K562 (cell line): ENCODE data around the gene VDAC1. TPM values are rescaled to one million over a fixed set of nuclear protein-coding genes. Genes with fewer than 3 reads are reported as not detected.

Experiments
- ASH1L ChIP-seq: fragments of 450-650 bp; IDR thresholded peaks from 2 replicates; pipeline ENCODE4 v1.6.1; 2018; ENCODE audit warnings: borderline replicate concordance, mild to moderate bottlenecking, low read depth; ENCODE audit not compliant: partially characterized antibody
- CHCHD3 ChIP-seq: fragments of 250-450 bp; sonication (Bioruptor Pico); IDR thresholded peaks from 2 replicates; pipeline ENCODE4 v2.1.2; 2022; ENCODE audit warnings: mild to moderate bottlenecking
- DDX20 ChIP-seq: fragments of 450-650 bp; IDR thresholded peaks from 2 replicates; pipeline ENCODE4 v1.6.1; 2016; ENCODE audit warnings: missing genetic modification characterization, low read depth, mild to moderate bottlenecking, missing compliant biosample characterization, moderate library complexity
- FOXJ3 ChIP-seq: sonication (generic); formaldehyde crosslinking; IDR thresholded peaks from 2 replicates; pipeline ENCODE4 v1.4.0; 2020; ENCODE audit warnings: mild to moderate bottlenecking, missing genetic modification reagents
- HDAC2 ChIP-seq: fragments of 450-650 bp; IDR thresholded peaks from 2 replicates; pipeline ENCODE4 v1.6.1; 2016; ENCODE audit warnings: mild to moderate bottlenecking
- HIVEP1 ChIP-seq: fragments of 250-450 bp; sonication (Bioruptor Pico); IDR thresholded peaks from 2 replicates; pipeline ENCODE4 v1.4.0; 2020; ENCODE audit warnings: mild to moderate bottlenecking
- KDM2B ChIP-seq: fragments of 250-450 bp; sonication (Bioruptor Pico); IDR thresholded peaks from 2 replicates; pipeline ENCODE4 v1.8.0; 2021; ENCODE audit warnings: mild to moderate bottlenecking, moderate library complexity
- KLF1 ChIP-seq: fragments of 450-650 bp; IDR thresholded peaks from 2 replicates; pipeline ENCODE4 v1.6.1; 2016; ENCODE audit warnings: missing genetic modification characterization, missing compliant biosample characterization
- MTA1 ChIP-seq: fragments of 450-650 bp; IDR thresholded peaks from 2 replicates; pipeline ENCODE4 v1.6.1; 2017; ENCODE audit warnings: borderline replicate concordance
- NCOA6 ChIP-seq: fragments of 450-650 bp; IDR thresholded peaks from 2 replicates; pipeline ENCODE4 v1.6.1; 2017; ENCODE audit warnings: mild to moderate bottlenecking
- NFE2 ChIP-seq: IDR thresholded peaks from 2 replicates; pipeline ENCODE4 v1.6.1; 2014; ENCODE audit warnings: antibody characterized with exemption, low read depth
- POLR2G ChIP-seq: fragments of 200-400 bp; formaldehyde crosslinking; IDR thresholded peaks from 2 replicates; pipeline ENCODE4 v1.6.1; 2017; ENCODE audit warnings: low read depth, mild to moderate bottlenecking, antibody characterized with exemption, low read length, moderate library complexity
- PTRF ChIP-seq: fragments of 450-650 bp; IDR thresholded peaks from 2 replicates; pipeline ENCODE4 v1.6.1; 2016; ENCODE audit warnings: mild to moderate bottlenecking, missing genetic modification characterization, missing compliant biosample characterization
- RHOXF2B ChIP-seq: fragments of 250-450 bp; sonication (Bioruptor Pico); conservative IDR thresholded peaks from 2 replicates; pipeline ENCODE4 v1.5.1; 2021
- RNF2 ChIP-seq: sonication (generic); IDR thresholded peaks from 2 replicates; pipeline ENCODE4 v1.6.1; 2016
- SMARCA4 ChIP-seq: fragments of 450-650 bp; IDR thresholded peaks from 2 replicates; pipeline ENCODE4 v1.6.1; 2016
- ZNF174 ChIP-seq: fragments of 250-450 bp; sonication (Bioruptor Pico); IDR thresholded peaks from 2 replicates; pipeline ENCODE4 v1.4.0; 2020; ENCODE audit warnings: mild to moderate bottlenecking
- ZNF507 ChIP-seq: conservative IDR thresholded peaks from 2 replicates; pipeline ENCODE4 v1.6.1; 2017; ENCODE audit warnings: missing genetic modification characterization, missing compliant biosample characterization
- polyA plus RNA-seq, 8 experiments: library from polyadenylated mRNA; depleted of rRNA in 4 of 8; stranded (reverse) in 5 of 8; unstranded in 3 of 8; fragments of >200 nt; fragmentation: Nextera tagmentation in 2 of 8; fragmentation: Illumina TruSeq in 1 of 8; extraction: Ambion mirVana in 2 of 8; extraction: Trizol in 1 of 8; gene quantifications; 2 replicates each; pipeline versions ENCODE4 v1.2.1 to v1.2.3, GENCODE V29; 2011 to 2014; ENCODE audit warnings: inconsistent platforms in 1 of 8, missing spikeins in 1 of 8
- total RNA-seq, 7 experiments: library from RNA; depleted of rRNA in 6 of 7; stranded (reverse); fragments of >200 nt in 6 of 7; fragmentation: Illumina TruSeq in 2 of 7; extraction: Trizol in 2 of 7; gene quantifications; 2 replicates each; pipeline versions ENCODE4 v1.2.1 to v1.2.3, GENCODE V29; 2011 to 2021; ENCODE audit warnings: low replicate concordance in 1 of 7
- TF ChIP-seq, protein P1 (sequence below): fragments of 250-450 bp; sonication (Bioruptor Pico); IDR thresholded peaks from 2 replicates; pipeline ENCODE4 v1.4.0; 2020
- TF ChIP-seq, protein P2 (sequence below): fragments of 450-650 bp; IDR thresholded peaks from 2 replicates; pipeline ENCODE4 v1.6.1; 2016; ENCODE audit warnings: antibody characterized with exemption
- TF ChIP-seq, protein P3 (sequence below): fragments of 450-650 bp; IDR thresholded peaks from 2 replicates; pipeline ENCODE4 v1.6.1; 2017; ENCODE audit warnings: antibody characterized with exemption, mild to moderate bottlenecking
- TF ChIP-seq, protein P4 (sequence below): sonication (generic); formaldehyde crosslinking; IDR thresholded peaks from 2 replicates; pipeline ENCODE4 v1.8.1; 2023; ENCODE audit warnings: mild to moderate bottlenecking, missing genetic modification reagents

VDAC1 gene
- total and polyA plus RNA-seq, 9 of the 15 experiments (the other 6 are each of a cell fraction or from before 2014, with no cell fraction given), result 168 to 366 (median 293) TPM

DNA sequence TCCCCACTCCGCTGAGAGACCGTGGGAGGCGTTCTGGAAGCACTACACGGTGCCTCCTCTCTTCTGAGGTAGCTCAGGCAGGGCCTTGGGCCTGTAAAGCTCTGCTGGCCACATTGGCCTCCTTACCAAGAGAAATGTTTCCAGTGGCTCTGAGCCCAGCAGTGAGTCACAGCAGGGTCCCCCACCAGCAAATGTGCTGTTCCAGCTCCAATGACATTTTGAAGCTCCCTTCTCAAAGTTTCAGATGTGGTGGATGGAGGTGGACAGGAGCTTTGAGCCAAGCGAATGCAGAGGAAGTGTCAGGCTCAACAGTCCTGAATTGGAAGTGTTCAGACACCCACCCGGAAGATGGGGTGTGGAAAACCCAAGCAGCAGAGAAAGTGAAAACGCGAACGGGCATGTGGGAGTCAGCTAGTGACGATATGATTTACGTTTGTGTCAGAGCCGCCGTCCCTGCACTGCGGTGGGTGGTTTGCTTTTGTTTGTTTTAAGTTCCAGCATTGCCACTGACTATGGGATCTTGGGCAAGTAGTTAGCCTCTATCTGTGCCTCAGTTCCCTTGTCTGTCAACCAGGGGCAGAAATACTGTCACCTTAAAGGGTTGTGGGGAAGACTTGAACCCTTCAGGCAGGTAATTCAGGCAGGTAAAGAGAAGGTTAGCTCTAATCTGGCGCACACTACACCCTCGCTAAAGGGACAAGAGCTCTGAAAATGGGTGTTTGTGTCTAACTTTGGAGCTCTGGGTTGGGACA lies 74.5 kb downstream of the VDAC1 start (continued):
- no peak for TF ChIP-seq KDM2B
- TF ChIP-seq ASH1L, result no peak
- no peak for TF ChIP-seq RNF2
- TF ChIP-seq, protein P1, sequence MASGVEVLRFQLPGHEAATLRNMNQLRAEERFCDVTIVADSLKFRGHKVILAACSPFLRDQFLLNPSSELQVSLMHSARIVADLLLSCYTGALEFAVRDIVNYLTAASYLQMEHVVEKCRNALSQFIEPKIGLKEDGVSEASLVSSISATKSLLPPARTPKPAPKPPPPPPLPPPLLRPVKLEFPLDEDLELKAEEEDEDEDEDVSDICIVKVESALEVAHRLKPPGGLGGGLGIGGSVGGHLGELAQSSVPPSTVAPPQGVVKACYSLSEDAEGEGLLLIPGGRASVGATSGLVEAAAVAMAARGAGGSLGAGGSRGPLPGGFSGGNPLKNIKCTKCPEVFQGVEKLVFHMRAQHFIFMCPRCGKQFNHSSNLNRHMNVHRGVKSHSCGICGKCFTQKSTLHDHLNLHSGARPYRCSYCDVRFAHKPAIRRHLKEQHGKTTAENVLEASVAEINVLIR (CRISPR knock-in tag), result 0 out of 2 replicates have a peak, but pooled peaks have one; percentile 51
- TF ChIP-seq NCOA6, result no peak
- TF ChIP-seq ZNF174 (CRISPR knock-in tag), result no peak
- TF ChIP-seq KLF1 (tag), result no peak
- TF ChIP-seq DDX20 (tag), result no peak
- TF ChIP-seq, protein P2, sequence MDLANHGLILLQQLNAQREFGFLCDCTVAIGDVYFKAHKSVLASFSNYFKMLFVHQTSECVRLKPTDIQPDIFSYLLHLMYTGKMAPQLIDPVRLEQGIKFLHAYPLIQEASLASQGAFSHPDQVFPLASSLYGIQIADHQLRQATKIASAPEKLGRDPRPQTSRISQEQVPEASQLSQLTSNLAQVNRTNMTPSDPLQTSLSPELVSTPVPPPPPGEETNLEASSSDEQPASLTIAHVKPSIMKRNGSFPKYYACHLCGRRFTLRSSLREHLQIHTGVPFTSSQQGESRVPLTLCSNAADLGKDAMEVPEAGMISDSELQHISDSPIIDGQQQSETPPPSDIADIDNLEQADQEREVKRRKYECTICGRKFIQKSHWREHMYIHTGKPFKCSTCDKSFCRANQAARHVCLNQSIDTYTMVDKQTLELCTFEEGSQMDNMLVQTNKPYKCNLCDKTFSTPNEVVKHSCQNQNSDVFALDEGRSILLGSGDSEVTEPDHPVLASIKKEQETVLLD, result peak; percentile 56; the same call in 1 of the 2 replicates
- TF ChIP-seq FOXJ3 (CRISPR knock-in tag), result no peak
- peak; percentile 48; the same call in 1 of the 2 replicates for TF ChIP-seq HDAC2
- TF ChIP-seq POLR2G, result 0 out of 2 replicates have a peak, but pooled peaks have one; percentile 17
- no peak for TF ChIP-seq PTRF (tag)
- TF ChIP-seq ZNF507, result no peak
- TF ChIP-seq, protein P3, sequence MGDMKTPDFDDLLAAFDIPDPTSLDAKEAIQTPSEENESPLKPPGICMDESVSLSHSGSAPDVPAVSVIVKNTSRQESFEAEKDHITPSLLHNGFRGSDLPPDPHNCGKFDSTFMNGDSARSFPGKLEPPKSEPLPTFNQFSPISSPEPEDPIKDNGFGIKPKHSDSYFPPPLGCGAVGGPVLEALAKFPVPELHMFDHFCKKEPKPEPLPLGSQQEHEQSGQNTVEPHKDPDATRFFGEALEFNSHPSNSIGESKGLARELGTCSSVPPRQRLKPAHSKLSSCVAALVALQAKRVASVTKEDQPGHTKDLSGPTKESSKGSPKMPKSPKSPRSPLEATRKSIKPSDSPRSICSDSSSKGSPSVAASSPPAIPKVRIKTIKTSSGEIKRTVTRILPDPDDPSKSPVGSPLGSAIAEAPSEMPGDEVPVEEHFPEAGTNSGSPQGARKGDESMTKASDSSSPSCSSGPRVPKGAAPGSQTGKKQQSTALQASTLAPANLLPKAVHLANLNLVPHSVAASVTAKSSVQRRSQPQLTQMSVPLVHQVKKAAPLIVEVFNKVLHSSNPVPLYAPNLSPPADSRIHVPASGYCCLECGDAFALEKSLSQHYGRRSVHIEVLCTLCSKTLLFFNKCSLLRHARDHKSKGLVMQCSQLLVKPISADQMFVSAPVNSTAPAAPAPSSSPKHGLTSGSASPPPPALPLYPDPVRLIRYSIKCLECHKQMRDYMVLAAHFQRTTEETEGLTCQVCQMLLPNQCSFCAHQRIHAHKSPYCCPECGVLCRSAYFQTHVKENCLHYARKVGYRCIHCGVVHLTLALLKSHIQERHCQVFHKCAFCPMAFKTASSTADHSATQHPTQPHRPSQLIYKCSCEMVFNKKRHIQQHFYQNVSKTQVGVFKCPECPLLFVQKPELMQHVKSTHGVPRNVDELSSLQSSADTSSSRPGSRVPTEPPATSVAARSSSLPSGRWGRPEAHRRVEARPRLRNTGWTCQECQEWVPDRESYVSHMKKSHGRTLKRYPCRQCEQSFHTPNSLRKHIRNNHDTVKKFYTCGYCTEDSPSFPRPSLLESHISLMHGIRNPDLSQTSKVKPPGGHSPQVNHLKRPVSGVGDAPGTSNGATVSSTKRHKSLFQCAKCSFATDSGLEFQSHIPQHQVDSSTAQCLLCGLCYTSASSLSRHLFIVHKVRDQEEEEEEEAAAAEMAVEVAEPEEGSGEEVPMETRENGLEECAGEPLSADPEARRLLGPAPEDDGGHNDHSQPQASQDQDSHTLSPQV, result peak; percentile 77
- TF ChIP-seq RHOXF2B (CRISPR knock-in tag), result no peak
- TF ChIP-seq, protein P4, sequence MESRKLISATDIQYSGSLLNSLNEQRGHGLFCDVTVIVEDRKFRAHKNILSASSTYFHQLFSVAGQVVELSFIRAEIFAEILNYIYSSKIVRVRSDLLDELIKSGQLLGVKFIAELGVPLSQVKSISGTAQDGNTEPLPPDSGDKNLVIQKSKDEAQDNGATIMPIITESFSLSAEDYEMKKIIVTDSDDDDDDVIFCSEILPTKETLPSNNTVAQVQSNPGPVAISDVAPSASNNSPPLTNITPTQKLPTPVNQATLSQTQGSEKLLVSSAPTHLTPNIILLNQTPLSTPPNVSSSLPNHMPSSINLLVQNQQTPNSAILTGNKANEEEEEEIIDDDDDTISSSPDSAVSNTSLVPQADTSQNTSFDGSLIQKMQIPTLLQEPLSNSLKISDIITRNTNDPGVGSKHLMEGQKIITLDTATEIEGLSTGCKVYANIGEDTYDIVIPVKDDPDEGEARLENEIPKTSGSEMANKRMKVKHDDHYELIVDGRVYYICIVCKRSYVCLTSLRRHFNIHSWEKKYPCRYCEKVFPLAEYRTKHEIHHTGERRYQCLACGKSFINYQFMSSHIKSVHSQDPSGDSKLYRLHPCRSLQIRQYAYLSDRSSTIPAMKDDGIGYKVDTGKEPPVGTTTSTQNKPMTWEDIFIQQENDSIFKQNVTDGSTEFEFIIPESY (CRISPR knock-in tag), result no peak
- TF ChIP-seq HIVEP1 (CRISPR knock-in tag), result no peak
- TF ChIP-seq SMARCA4, result peak; percentile 63
- TF ChIP-seq MTA1, result peak; percentile 40; the same call in 1 of the 2 replicates
- no peak for TF ChIP-seq NFE2
- no peak for TF ChIP-seq CHCHD3
